SK-N-SH (cell line): ENCODE measurements around the gene GLIS1.

Experiments
- CHD2 ChIP-seq: fragments of 150-350 bp; IDR thresholded peaks from 2 replicates; pipeline ENCODE4 v1.6.1; 2018; ENCODE audit warnings: low read length; ENCODE audit not compliant: partially characterized antibody
- CTCF ChIP-seq: fragments of 200-600 bp; sonication (generic); IDR thresholded peaks from 2 replicates; pipeline ENCODE4 v1.6.1; 2017; ENCODE audit warnings: antibody characterized with exemption, mild to moderate bottlenecking, moderate library complexity
- EZH2phosphoT487 ChIP-seq: fragments of 200-600 bp; sonication (generic); IDR thresholded peaks from 2 replicates; pipeline ENCODE4 v1.6.1; 2017; ENCODE audit warnings: low read depth, mixed run types, mild to moderate bottlenecking, antibody characterized with exemption, moderate library complexity, borderline replicate concordance
- GATA2 ChIP-seq: sonication (generic); formaldehyde crosslinking; IDR thresholded peaks from 2 replicates; pipeline ENCODE4 v1.5.0; 2020; ENCODE audit warnings: mild to moderate bottlenecking, missing genetic modification reagents
- JUND ChIP-seq: IDR thresholded peaks from 2 replicates; pipeline ENCODE4 v1.4.0; 2012
- MXI1 ChIP-seq: IDR thresholded peaks from 2 replicates; pipeline ENCODE4 v1.6.1; 2012; ENCODE audit warnings: mild to moderate bottlenecking, low read depth, low read length, improper control_type of control experiment
- POLR2AphosphoS5 ChIP-seq: IDR thresholded peaks from 2 replicates; pipeline ENCODE4 v1.6.1; 2012; ENCODE audit warnings: low read depth, low read length
- RAD21 ChIP-seq: IDR thresholded peaks from 2 replicates; pipeline ENCODE4 v1.6.1; 2012; ENCODE audit warnings: mild to moderate bottlenecking, low read length
- REST ChIP-seq: IDR thresholded peaks from 2 replicates; pipeline ENCODE4 v1.6.1; 2012; ENCODE audit warnings: mild to moderate bottlenecking, low read depth, low read length, moderate library complexity
- USF2 ChIP-seq: fragments of 150-350 bp; IDR thresholded peaks from 2 replicates; pipeline ENCODE4 v1.6.1; 2017; ENCODE audit warnings: antibody characterized with exemption, low read length, low read depth, borderline replicate concordance
- YY1 ChIP-seq: IDR thresholded peaks from 2 replicates; pipeline ENCODE4 v1.4.0; 2012; ENCODE audit warnings: low read depth, mild to moderate bottlenecking

- no peak for TF ChIP-seq EZH2phosphoT487
- TF ChIP-seq CHD2: no peak
- no peak for TF ChIP-seq CTCF
- no peak for TF ChIP-seq REST
- no peak for TF ChIP-seq MXI1
- TF ChIP-seq JUND: no peak
- TF ChIP-seq USF2: no peak
- TF ChIP-seq YY1: no peak
- no peak for TF ChIP-seq POLR2AphosphoS5
- TF ChIP-seq RAD21: no peak
- no peak for TF ChIP-seq GATA2 (CRISPR knock-in tag)
Measured at GRCh38 chr1:53694718-53695091, 44.3 kb downstream of the GLIS1 start.
